Uterus (tissue), 2 donors: ENCODE results near the gene ETV7.
"Not testable (repeated sequence)": the region's sequence is repeated elsewhere in the genome, so short reads cannot be mapped to it uniquely, and the experiment has no call there.

Source experiments
- CTCF ChIP-seq, 4 experiments: fragments of 200-600 bp in 2 of 4; fragments of 450-650 bp in 2 of 4; sonication (generic) in 2 of 4; IDR thresholded peaks; one replicate each; pipeline ENCODE4 v1.5.1; 2016 to 2019; ENCODE audit warnings: antibody characterized with exemption in 4 of 4, mild to moderate bottlenecking in 2 of 4, moderate library complexity in 1 of 4
- POLR2A ChIP-seq, 2 donors: fragments of 450-650 bp; IDR thresholded peaks; one replicate each; pipeline ENCODE4 v1.6.1; 2016; ENCODE audit warnings: antibody characterized with exemption in 2 of 2, mild to moderate bottlenecking in 1 of 2, moderate library complexity in 1 of 2

- TF ChIP-seq POLR2A, CTCF (IDR thresholded peaks at IDR 0.05): not testable (repeated sequence)
Observed at GRCh38 chr6:36409718-36410117, 22.2 kb upstream of the ETV7 start.
